ENCODE results near the gene SULF2.

GRCh38 chr20:47622118-47622665, 163.1 kb downstream of the SULF2 start:
- no peak for TF ChIP-seq OSR1 (CRISPR knock-in tag; IDR thresholded peaks at IDR 0.05)
- no peak for TF ChIP-seq ZNF565 (CRISPR knock-in tag; conservative IDR thresholded peaks at IDR 0.05; ENCODE audit: low read depth)
- TF ChIP-seq CREB5 (CRISPR knock-in tag; IDR thresholded peaks at IDR 0.05; ENCODE audit: low read depth), result no peak
- no peak for TF ChIP-seq ISL1 (CRISPR knock-in tag; IDR thresholded peaks at IDR 0.05)
- no peak for TF ChIP-seq GLIS3 (CRISPR knock-in tag; IDR thresholded peaks at IDR 0.05)
- TF ChIP-seq BACH2 (CRISPR knock-in tag; IDR thresholded peaks at IDR 0.05; ENCODE audit: borderline replicate concordance), result no peak
- no peak for TF ChIP-seq ZC3H10 (CRISPR knock-in tag; IDR thresholded peaks at IDR 0.05)
- TF ChIP-seq POU6F1 (CRISPR knock-in tag; IDR thresholded peaks at IDR 0.05; ENCODE audit: borderline replicate concordance, low read depth), result no peak
